ENCODE measurements around the gene STK32B.

DNA sequence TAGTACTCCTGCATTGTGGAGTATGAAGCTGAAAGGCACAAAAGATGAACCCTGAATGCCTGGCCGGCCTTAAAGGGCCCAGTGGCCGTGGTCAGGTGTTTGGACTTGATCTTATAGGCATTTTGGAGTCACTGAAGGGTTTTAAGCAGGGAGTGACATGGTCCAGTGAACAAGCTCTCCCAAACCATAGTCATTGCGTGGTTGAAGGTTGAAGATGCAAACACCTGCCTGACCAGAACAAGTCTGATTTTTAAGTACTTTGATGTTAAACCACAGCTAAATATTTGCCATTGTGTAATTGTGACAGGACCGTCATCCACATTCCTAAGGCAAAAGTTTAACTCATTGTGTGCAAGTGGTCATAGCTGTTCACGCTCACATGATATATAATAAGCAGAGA, 3.3 kb downstream of the STK32B start:
- TF ChIP-seq, protein P1, sequence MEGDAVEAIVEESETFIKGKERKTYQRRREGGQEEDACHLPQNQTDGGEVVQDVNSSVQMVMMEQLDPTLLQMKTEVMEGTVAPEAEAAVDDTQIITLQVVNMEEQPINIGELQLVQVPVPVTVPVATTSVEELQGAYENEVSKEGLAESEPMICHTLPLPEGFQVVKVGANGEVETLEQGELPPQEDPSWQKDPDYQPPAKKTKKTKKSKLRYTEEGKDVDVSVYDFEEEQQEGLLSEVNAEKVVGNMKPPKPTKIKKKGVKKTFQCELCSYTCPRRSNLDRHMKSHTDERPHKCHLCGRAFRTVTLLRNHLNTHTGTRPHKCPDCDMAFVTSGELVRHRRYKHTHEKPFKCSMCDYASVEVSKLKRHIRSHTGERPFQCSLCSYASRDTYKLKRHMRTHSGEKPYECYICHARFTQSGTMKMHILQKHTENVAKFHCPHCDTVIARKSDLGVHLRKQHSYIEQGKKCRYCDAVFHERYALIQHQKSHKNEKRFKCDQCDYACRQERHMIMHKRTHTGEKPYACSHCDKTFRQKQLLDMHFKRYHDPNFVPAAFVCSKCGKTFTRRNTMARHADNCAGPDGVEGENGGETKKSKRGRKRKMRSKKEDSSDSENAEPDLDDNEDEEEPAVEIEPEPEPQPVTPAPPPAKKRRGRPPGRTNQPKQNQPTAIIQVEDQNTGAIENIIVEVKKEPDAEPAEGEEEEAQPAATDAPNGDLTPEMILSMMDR (IDR thresholded peaks at IDR 0.05): no peak
- TF ChIP-seq EZH2 (IDR thresholded peaks at IDR 0.05; ENCODE audit: borderline replicate concordance, insufficient read depth, low read depth, low read length, poor library complexity, severe bottlenecking): no peak
